ENCODE data around the gene CCL7.

CCL7 gene

DNA sequence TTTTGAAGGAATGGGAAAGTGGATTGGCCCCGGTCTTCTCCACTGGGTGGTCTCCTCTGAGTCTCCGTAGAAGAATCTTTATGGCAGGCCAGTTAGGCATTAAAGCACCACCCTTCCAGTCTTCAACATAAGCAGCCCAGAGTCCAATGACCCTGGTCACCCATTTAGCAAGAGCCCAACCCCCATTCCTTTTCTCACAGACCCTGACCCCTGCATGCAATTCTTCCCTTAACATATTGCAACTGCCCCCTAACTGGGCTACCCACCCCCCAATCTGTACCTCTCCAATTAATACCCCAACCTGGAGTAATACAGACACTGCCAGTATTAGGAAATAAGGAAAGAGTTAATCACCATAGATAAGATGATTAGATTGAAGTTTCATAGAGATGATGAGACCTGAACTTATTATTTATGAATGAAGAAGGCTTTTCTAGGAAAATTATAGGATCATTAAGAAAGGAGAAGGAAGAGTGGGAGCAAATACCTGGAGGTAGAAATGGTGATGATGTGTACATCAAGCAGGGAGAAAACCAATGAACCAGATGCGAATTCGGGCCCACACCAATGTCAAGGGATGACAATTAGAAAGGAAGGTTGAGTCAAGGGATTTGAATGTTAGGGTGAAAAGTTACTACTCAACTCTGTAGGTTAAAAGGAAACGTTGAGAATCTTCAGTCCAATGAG, 12.6 kb upstream of the CCL7 start:
- H3K4me1 ChIP-seq (ENCODE audit: control insufficient read depth, insufficient read depth, low read length): peaks cover 49% of the 10 kb centered on the region
- H3K9ac ChIP-seq (ENCODE audit: low read length): no peak overlapping the region
- H3K9me3 ChIP-seq (ENCODE audit: control insufficient read depth, low read length): no peaks in the 10 kb centered on the region
- DNase-seq (ENCODE audit: low read depth): no peak
- no peak overlapping the region for H3K4me3 ChIP-seq (ENCODE audit: low read length)
- no peaks in the 10 kb centered on the region for H3K36me3 ChIP-seq (ENCODE audit: control insufficient read depth, insufficient read depth, low read length, severe bottlenecking)
- no peaks in the 10 kb centered on the region for H3K27me3 ChIP-seq (replicated peaks; ENCODE audit: control insufficient read depth, insufficient read depth, low read length)

DNA sequence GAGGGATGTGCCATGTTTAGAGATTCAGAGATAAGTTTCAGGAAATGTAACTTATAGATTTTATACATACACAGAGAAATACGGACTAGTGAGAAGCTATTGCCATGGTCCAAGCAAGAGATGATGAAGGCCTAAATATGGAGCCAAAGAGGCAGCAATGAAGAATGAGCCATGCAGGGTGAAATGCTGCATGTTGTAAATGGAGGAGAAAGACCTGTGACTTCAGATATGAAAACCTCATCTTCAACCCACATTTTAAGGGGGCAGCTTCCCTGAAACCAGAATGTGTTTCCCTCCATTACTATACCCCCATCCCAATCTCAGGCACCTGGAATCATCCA, 12.1 kb upstream of the CCL7 start:
- Histone ChIP-seq H3K9ac (ENCODE audit: low read length) (no peak overlapping the region), H3K4me1 (ENCODE audit: control insufficient read depth, insufficient read depth, low read length) (peaks cover 44% of the 10 kb centered on the region), H3K9me3 (ENCODE audit: control insufficient read depth, low read length) (no peaks in the 10 kb centered on the region), H3K36me3 (ENCODE audit: control insufficient read depth, insufficient read depth, low read length, severe bottlenecking) (no peaks in the 10 kb centered on the region), H3K4me3 (ENCODE audit: low read length) (no peak overlapping the region), H3K27me3 (replicated peaks; ENCODE audit: control insufficient read depth, insufficient read depth, low read length) (no peaks in the 10 kb centered on the region)
- no peak for DNase-seq (ENCODE audit: low read depth)

DNA sequence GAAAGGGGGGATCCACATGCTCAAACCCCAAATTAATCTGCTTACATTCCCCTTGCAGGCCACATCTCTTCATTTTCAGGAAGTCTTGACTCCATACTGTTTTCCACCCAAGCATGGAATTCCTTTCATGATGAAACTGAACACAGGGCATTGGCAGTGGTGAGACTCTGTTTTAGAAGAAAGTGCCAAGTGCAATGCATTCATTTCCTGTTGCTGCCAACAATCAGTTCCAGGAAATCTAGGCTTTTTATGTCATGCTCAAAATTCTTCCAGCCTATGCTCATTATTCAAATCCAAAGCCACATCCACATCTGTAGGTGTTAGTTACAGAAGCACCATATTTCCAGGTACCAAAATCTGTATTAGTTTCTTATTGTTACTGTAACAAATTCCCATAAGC, 10.9 kb upstream of the CCL7 start:
- Histone ChIP-seq H3K27me3 (replicated peaks; ENCODE audit: control insufficient read depth, insufficient read depth, low read length) (no peaks in the 10 kb centered on the region), H3K4me3 (ENCODE audit: low read length) (no peak overlapping the region)

DNA sequence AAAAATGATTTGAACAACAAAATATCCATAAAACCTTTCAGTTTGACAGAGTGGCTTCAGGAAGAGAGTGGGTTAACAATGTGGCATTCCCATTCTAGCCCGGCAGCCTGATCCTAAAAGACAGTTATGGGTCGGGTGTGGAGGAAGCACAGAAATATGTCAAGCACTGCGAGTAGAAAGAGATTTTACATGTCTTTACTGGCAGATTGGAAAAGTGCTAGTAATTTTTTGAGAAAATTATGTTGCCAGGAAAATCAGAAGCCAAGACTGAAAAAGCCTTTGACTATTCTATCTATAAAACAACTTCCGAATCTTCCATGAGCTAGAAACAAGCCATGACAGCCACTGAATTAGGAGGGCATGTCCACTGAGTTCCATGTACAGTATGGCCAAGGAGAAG, 9.2 kb upstream of the CCL7 start:
- Histone ChIP-seq H3K4me3 (ENCODE audit: low read length) (no peak overlapping the region), H3K4me1 (ENCODE audit: control insufficient read depth, insufficient read depth, low read length) (peaks cover 19% of the 10 kb centered on the region), H3K9ac (ENCODE audit: low read length) (no peak overlapping the region), H3K9me3 (ENCODE audit: control insufficient read depth, low read length) (no peaks in the 10 kb centered on the region), H3K36me3 (ENCODE audit: control insufficient read depth, insufficient read depth, low read length, severe bottlenecking) (no peaks in the 10 kb centered on the region), H3K27me3 (replicated peaks; ENCODE audit: control insufficient read depth, insufficient read depth, low read length) (no peaks in the 10 kb centered on the region)
- no peak for DNase-seq (ENCODE audit: low read depth)

More for the DNA sequence above, 10.9 kb upstream of the CCL7 start:
- peaks cover 34% of the 10 kb centered on the region for H3K4me1 ChIP-seq (ENCODE audit: control insufficient read depth, insufficient read depth, low read length)
- no peak overlapping the region for H3K9ac ChIP-seq (ENCODE audit: low read length)
- H3K36me3 ChIP-seq (ENCODE audit: control insufficient read depth, insufficient read depth, low read length, severe bottlenecking): no peaks in the 10 kb centered on the region
- peak; percentile 53 for DNase-seq (ENCODE audit: low read depth)
- no peaks in the 10 kb centered on the region for H3K9me3 ChIP-seq (ENCODE audit: control insufficient read depth, low read length)

DNA sequence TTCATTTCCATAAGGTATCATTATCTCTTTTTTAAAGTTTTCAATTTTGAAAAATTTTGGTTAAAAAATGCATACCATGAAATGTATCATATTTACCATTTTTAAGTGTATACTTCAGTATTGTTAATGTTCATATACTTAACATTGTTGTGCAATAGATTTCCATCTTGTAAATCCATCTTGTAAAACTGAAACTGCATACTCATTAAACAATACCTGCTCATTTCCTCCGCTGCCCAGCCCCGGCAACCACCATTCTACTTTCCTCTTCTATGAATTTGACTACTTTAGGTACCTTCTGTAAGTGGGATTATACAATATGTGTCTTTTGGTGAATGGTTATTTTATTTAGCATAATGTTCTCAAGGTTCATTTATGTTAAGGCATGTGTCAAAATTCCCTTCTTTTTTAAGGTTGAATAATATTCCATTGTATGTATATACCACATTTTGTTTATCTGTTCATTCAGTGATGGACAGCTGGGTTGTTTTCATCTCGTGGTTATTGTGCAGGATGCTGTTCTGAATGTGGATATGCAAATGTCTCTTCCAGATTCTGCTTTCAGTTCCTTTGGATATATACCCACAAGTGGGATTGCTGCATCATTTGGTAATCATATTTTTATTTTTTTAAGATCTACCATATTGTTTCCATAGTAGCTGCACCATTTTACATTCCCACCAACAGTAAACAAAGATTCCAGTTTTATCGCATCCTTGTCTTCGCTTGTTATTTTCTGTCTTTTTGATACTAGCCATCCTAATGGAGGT, 8.3 kb upstream of the CCL7 start:
- Histone ChIP-seq H3K4me3 (ENCODE audit: low read length) (no peak overlapping the region), H3K4me1 (ENCODE audit: control insufficient read depth, insufficient read depth, low read length) (peaks cover 12% of the 10 kb centered on the region), H3K9me3 (ENCODE audit: control insufficient read depth, low read length) (no peaks in the 10 kb centered on the region), H3K36me3 (ENCODE audit: control insufficient read depth, insufficient read depth, low read length, severe bottlenecking) (no peaks in the 10 kb centered on the region), H3K27me3 (replicated peaks; ENCODE audit: control insufficient read depth, insufficient read depth, low read length) (no peaks in the 10 kb centered on the region), H3K9ac (ENCODE audit: low read length) (no peak overlapping the region)
- no peak for DNase-seq (ENCODE audit: low read depth)

DNA sequence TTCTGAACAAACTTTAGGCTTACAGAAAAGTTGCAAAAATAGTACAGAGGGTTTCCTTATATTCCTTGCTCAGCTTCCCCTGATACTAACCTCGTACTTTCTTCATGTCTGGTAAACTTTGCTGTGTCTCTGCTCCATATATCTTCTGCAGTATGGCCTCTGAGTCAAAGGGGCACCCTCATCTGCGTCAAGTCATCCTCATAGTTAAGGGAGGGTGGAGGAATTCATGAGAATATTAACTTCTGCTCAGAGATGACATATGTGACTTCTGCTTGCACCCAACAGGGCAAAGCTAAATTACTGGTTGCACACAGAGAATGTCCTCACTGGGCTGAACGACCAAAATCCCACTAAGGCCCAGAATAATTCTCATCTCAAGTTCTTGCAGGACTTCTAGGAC, 4.3 kb upstream of the CCL7 start:
- Histone ChIP-seq H3K9me3 (ENCODE audit: control insufficient read depth, low read length) (no peaks in the 10 kb centered on the region), H3K36me3 (ENCODE audit: control insufficient read depth, insufficient read depth, low read length, severe bottlenecking) (no peaks in the 10 kb centered on the region), H3K27me3 (replicated peaks; ENCODE audit: control insufficient read depth, insufficient read depth, low read length) (no peaks in the 10 kb centered on the region)

DNA sequence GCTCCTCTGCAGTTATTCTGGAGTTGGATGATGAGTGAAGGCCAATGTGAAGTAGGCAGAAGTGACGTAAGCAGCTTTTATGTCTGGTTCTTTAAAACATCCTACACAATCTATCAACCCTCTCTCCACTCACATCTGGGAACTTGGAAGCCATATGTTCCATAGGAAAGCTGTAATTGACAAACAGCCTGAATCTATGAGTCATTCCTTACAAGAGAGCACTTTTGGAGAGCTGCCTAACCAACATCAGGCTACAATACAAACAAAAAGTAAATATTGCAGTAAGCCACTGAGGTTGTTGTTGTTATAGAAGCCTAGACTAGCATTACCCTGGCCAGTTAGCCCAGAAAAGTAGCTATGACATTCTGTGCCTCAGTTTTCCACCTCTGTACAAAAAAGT, 5.9 kb downstream of the CCL7 start:
- Histone ChIP-seq H3K9ac (ENCODE audit: low read length) (no peak overlapping the region), H3K9me3 (ENCODE audit: control insufficient read depth, low read length) (no peaks in the 10 kb centered on the region), H3K4me3 (ENCODE audit: low read length) (no peak overlapping the region), H3K36me3 (ENCODE audit: control insufficient read depth, insufficient read depth, low read length, severe bottlenecking) (no peaks in the 10 kb centered on the region), H3K27me3 (replicated peaks; ENCODE audit: control insufficient read depth, insufficient read depth, low read length) (no peaks in the 10 kb centered on the region), H3K4me1 (ENCODE audit: control insufficient read depth, insufficient read depth, low read length) (peaks cover 16% of the 10 kb centered on the region)
- peak; percentile 90 for DNase-seq (ENCODE audit: low read depth)

More for the DNA sequence above, 4.3 kb upstream of the CCL7 start:
- Histone ChIP-seq H3K4me1 (ENCODE audit: control insufficient read depth, insufficient read depth, low read length) (peaks cover 7% of the 10 kb centered on the region), H3K9ac (ENCODE audit: low read length) (no peak overlapping the region), H3K4me3 (ENCODE audit: low read length) (no peak overlapping the region)
- DNase-seq (ENCODE audit: low read depth): no peak

DNA sequence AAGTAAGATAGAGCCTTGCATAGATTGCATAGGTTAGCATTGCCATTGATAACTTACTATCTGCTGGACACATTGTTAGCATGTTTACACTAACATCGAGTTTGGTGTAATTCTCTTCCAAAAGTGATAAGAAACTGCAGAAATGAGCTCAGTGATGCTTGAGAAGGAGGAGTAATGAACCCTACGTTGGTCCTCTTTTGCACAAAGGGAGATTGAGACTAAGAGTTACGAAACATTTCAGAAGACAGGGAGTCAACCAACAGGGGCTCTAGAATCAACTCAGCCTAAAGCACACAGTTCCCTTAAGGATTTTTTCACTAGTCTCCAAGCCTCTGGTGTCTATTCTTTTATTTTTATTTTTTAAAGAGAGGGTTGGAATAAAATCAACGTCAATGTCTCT, 6.8 kb downstream of the CCL7 start:
- DNase-seq (ENCODE audit: low read depth): no peak
- Histone ChIP-seq H3K4me3 (ENCODE audit: low read length) (no peak overlapping the region), H3K9me3 (ENCODE audit: control insufficient read depth, low read length) (no peaks in the 10 kb centered on the region), H3K9ac (ENCODE audit: low read length) (no peak overlapping the region), H3K36me3 (ENCODE audit: control insufficient read depth, insufficient read depth, low read length, severe bottlenecking) (no peaks in the 10 kb centered on the region), H3K27me3 (replicated peaks; ENCODE audit: control insufficient read depth, insufficient read depth, low read length) (no peaks in the 10 kb centered on the region), H3K4me1 (ENCODE audit: control insufficient read depth, insufficient read depth, low read length) (peaks cover 16% of the 10 kb centered on the region)

DNA sequence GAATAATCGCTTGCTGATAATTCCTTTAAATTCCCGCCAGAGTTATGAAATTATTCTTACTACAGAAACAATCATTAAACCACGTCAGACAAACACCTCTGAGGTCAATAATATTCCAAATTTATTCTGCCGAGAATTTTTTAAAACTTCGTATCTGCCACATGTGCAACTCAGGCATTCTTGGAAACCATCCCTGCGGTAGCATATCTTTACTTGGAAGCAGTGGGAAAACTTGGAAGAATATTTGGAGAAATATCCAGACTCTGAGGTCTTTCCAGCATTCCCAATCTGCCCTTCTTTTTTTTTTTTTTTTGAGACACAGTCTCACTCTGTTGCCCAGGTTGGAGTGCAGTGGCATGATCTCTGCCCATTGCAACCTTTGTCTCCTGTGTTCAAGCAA, 13.6 kb downstream of the CCL7 start:
- Histone ChIP-seq H3K4me3 (ENCODE audit: low read length) (no peak overlapping the region), H3K9ac (ENCODE audit: low read length) (no peak overlapping the region), H3K4me1 (ENCODE audit: control insufficient read depth, insufficient read depth, low read length) (peaks cover 17% of the 10 kb centered on the region), H3K27me3 (replicated peaks; ENCODE audit: control insufficient read depth, insufficient read depth, low read length) (no peaks in the 10 kb centered on the region), H3K36me3 (ENCODE audit: control insufficient read depth, insufficient read depth, low read length, severe bottlenecking) (no peaks in the 10 kb centered on the region), H3K9me3 (ENCODE audit: control insufficient read depth, low read length) (no peaks in the 10 kb centered on the region)
- no peak for DNase-seq (ENCODE audit: low read depth)

DNA sequence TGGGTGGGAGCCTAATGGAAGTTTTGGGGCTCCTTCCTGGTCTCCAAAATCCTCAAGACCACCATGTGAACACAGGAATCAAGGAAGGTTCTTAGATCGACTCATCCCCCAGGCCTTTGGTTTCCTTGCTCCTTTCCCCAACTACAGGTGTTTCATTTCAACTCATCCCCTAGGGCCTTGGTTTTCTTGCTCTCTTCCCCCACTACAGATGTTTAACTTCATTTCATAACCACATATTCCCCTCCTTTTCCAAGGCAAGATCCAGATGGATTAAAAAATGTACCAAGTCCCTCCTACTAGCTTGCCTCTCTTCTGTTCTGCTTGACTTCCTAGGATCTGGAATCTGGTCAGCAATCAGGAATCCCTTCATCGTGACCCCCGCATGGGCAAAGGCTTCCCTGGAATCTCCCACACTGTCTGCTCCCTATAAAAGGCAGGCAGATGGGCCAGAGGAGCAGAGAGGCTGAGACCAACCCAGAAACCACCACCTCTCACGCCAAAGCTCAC, 15.3 kb downstream of the CCL7 start, which contains the start of gene CCL11:
Gene CCL11, plus strand, starts transcription at position 457 of the 507 bp plus-strand sequence. CDS start 67 bp downstream, outside the sequence.
- Histone ChIP-seq H3K9ac (ENCODE audit: low read length) (no peak within 1 kb of the TSS), H3K4me1 (ENCODE audit: control insufficient read depth, insufficient read depth, low read length) (peaks cover 18% of the 10 kb centered on the region), H3K9me3 (ENCODE audit: control insufficient read depth, low read length) (no peaks in the 10 kb centered on the region), H3K36me3 (ENCODE audit: control insufficient read depth, insufficient read depth, low read length, severe bottlenecking) (no peaks in the 10 kb centered on the region), H3K27me3 (replicated peaks; ENCODE audit: control insufficient read depth, insufficient read depth, low read length) (no peaks in the 10 kb centered on the region), H3K4me3 (ENCODE audit: low read length) (no peak within 1 kb of the TSS)
- DNase-seq (ENCODE audit: low read depth): no peak

DNA sequence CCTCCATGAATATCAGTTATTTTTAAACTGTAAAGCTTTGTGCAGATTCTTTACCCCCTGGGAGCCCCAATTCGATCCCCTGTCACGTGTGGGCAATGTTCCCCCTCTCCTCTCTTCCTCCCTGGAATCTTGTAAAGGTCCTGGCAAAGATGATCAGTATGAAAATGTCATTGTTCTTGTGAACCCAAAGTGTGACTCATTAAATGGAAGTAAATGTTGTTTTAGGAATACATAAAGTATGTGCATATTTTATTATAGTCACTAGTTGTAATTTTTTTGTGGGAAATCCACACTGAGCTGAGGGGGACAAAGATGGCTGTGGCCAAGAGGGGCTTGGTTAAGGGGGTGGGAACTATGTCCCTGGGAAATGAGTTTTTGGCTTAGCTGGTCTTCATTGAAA, 17.9 kb downstream of the CCL7 start:
- no peak overlapping the region for H3K9ac ChIP-seq (ENCODE audit: low read length)
- H3K4me1 ChIP-seq (ENCODE audit: control insufficient read depth, insufficient read depth, low read length): peaks cover 18% of the 10 kb centered on the region
- H3K36me3 ChIP-seq (ENCODE audit: control insufficient read depth, insufficient read depth, low read length, severe bottlenecking): no peaks in the 10 kb centered on the region
- H3K9me3 ChIP-seq (ENCODE audit: control insufficient read depth, low read length): no peaks in the 10 kb centered on the region
- DNase-seq (ENCODE audit: low read depth): no peak
- H3K27me3 ChIP-seq (replicated peaks; ENCODE audit: control insufficient read depth, insufficient read depth, low read length): no peaks in the 10 kb centered on the region
- H3K4me3 ChIP-seq (ENCODE audit: low read length): no peak overlapping the region
